ENCODE data around the gene PDE11A. TPM values are rescaled to one million over a fixed set of nuclear protein-coding genes. Genes with fewer than 3 reads are reported as not detected.

PDE11A gene
- total RNA-seq, 4 donors from 2014 or later, result 0.37 to 1.2 (median 1.1) TPM; not detected in 1

DNA sequence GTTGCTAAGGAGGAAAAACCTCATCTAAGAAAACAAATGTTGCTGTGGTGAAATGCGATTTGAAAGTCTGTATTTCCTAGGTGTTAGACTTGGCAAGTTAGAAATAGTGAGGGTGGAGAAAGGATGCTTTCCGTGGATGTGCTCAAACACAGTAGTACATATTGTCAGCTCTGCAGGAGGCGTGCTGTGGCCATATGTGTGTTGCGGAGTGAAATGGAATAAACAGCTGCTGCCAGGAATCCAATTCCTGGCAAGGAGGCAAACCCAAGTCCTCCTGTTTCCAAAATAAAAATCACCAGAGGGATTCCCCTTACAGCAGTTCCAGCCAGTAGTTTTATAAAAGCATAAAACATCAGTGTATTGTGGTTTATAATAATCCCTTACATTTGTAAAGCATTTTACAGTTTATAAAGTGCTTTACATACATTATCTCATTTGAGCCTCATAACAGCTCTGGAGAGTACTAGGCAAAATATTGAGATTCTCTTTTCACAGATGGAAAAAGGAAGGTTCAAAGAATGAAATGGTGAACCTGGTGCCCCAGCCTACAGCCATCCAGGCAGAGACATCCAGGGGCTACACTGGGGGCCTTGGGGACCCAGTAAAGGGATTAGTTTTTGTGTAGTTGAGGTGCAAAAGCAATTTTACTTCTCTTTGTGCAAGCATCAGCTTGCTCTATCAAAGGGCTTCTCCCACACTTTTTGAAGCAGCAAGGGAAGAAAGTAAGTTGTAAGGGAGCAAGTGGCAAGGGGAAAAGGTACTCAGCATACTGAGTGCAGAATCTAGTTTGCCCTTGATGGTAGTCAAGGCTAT, 474.0 kb downstream of the PDE11A start:
- in situ Hi-C loops (cut with MboI; ENCODE audit: low pct_ligation_motif_present in 1 of 4, low pct_unique_long_range_greater_than_20kb in 1 of 4, low sequenced_read_pairs in 3 of 4), result no loop called here
- Histone ChIP-seq H3K27me3 (no peaks in the 10 kb centered on the region), H3K4me1 (peaks cover 5 to 35% (median 14%) of the 10 kb centered on the region in 4 donors), H3K27ac (peak overlapping the region in 3 of 4 donors; percentile 20 to 62 (median 49)), H3K9me3 (no peaks in the 10 kb centered on the region), H3K4me3 (no peak overlapping the region), H3K36me3 (no peaks in the 10 kb centered on the region)
- 54 to 77% methylated on average over 4 of the region's 4 CpGs for WGBS, 2 donors (ENCODE audit: low coverage in 1 of 2)
- TF ChIP-seq POLR2AphosphoS5 (IDR thresholded peaks at IDR 0.05), result peak in 1 of 3 donors; percentile 16
- TF ChIP-seq, protein P1, sequence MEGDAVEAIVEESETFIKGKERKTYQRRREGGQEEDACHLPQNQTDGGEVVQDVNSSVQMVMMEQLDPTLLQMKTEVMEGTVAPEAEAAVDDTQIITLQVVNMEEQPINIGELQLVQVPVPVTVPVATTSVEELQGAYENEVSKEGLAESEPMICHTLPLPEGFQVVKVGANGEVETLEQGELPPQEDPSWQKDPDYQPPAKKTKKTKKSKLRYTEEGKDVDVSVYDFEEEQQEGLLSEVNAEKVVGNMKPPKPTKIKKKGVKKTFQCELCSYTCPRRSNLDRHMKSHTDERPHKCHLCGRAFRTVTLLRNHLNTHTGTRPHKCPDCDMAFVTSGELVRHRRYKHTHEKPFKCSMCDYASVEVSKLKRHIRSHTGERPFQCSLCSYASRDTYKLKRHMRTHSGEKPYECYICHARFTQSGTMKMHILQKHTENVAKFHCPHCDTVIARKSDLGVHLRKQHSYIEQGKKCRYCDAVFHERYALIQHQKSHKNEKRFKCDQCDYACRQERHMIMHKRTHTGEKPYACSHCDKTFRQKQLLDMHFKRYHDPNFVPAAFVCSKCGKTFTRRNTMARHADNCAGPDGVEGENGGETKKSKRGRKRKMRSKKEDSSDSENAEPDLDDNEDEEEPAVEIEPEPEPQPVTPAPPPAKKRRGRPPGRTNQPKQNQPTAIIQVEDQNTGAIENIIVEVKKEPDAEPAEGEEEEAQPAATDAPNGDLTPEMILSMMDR (IDR thresholded peaks at IDR 0.05), result no peak
- intact Hi-C loops (cut with DNase I; ENCODE audit: low total_unique reads), result no loop called here
- no peak for DNase-seq

DNA sequence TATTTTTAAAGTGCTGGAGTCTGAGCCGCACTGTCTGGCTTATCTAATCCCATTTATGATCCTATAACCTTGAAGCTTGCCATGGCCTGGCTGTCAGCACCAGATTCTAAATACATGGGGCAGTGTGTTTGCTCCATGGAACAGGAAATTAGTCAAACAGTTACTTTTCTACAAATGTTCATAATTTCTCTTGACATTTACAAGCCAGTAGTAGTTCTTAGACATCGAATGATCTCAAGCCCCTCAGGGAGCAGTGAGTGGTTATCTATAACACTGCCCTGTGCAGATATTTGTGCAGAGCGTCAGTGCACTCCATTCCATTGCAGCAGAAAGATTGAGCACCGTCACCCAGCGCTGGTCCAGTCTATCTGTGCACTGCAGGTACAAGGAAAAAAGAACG, 474.8 kb downstream of the PDE11A start:
- no peaks in the 10 kb centered on the region for H3K9me3 ChIP-seq
- H3K27me3 ChIP-seq, result no peaks in the 10 kb centered on the region
- peaks cover 5 to 27% (median 11%) of the 10 kb centered on the region in 4 donors for H3K4me1 ChIP-seq
- TF ChIP-seq POLR2A (IDR thresholded peaks at IDR 0.05) (no peak), EP300 (IDR thresholded peaks at IDR 0.05; ENCODE audit: low read depth) (no peak), POLR2AphosphoS5 (IDR thresholded peaks at IDR 0.05) (no peak)
- TF ChIP-seq, protein P1 (IDR thresholded peaks at IDR 0.05), result no peak
- H3K27ac ChIP-seq, result peak overlapping the region in 3 of 4 donors; percentile 20 to 62 (median 49)
- in situ Hi-C loops (cut with MboI; ENCODE audit: low pct_ligation_motif_present in 1 of 4, low pct_unique_long_range_greater_than_20kb in 1 of 4, low sequenced_read_pairs in 3 of 4) (no loop called here), intact Hi-C loops (cut with DNase I; ENCODE audit: low total_unique reads) (no loop called here)
- no peak for DNase-seq
- no peaks in the 10 kb centered on the region for H3K36me3 ChIP-seq
- 35 to 62% methylated on average over 4 to 6 of the region's 6 CpGs for WGBS, 2 donors (ENCODE audit: low coverage in 1 of 2)
- no peak overlapping the region for H3K4me3 ChIP-seq

DNA sequence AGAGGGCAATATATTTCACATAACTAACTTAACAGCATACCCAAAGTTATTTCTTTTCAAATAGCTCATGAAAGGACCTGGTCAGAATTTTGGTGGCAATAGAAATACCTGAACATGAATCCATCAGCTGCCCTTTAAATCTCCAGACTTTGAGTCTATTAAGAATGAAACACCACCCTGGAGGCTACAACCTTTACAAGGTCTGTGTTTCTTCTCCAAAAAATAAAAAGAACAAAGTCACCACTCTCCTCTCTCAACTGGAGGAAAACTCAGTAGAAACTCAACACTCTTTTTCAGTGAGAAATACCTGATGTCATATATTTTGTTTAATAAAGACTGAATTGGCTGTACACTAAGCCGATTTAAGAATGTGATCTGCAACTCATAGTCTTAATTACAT, 475.7 kb downstream of the PDE11A start:
- H3K27ac ChIP-seq, result peak overlapping the region in 1 of 4 donors; percentile 62
- in situ Hi-C loops (cut with MboI; ENCODE audit: low pct_ligation_motif_present in 1 of 4, low pct_unique_long_range_greater_than_20kb in 1 of 4, low sequenced_read_pairs in 3 of 4) (no loop called here), intact Hi-C loops (cut with DNase I; ENCODE audit: low total_unique reads) (no loop called here)
- no peak for DNase-seq
- no peaks in the 10 kb centered on the region for H3K27me3 ChIP-seq
- H3K4me3 ChIP-seq, result no peak overlapping the region
- H3K9me3 ChIP-seq, result no peaks in the 10 kb centered on the region
- peaks cover 5 to 19% (median 11%) of the 10 kb centered on the region in 4 donors for H3K4me1 ChIP-seq
- H3K36me3 ChIP-seq, result no peaks in the 10 kb centered on the region
- 89% methylated on average over 1 of the region's 1 CpG; no CpG with 5 or more reads in 1 of the 2 donors for whole genome bisulfite sequencing, 2 donors (ENCODE audit: low coverage in 1 of 2)
- no peak for TF ChIP-seq POLR2AphosphoS5 (IDR thresholded peaks at IDR 0.05)
- no peak for TF ChIP-seq EP300 (IDR thresholded peaks at IDR 0.05; ENCODE audit: low read depth)
- no peak for TF ChIP-seq POLR2A (IDR thresholded peaks at IDR 0.05)
- TF ChIP-seq, protein P1 (IDR thresholded peaks at IDR 0.05), result no peak

DNA sequence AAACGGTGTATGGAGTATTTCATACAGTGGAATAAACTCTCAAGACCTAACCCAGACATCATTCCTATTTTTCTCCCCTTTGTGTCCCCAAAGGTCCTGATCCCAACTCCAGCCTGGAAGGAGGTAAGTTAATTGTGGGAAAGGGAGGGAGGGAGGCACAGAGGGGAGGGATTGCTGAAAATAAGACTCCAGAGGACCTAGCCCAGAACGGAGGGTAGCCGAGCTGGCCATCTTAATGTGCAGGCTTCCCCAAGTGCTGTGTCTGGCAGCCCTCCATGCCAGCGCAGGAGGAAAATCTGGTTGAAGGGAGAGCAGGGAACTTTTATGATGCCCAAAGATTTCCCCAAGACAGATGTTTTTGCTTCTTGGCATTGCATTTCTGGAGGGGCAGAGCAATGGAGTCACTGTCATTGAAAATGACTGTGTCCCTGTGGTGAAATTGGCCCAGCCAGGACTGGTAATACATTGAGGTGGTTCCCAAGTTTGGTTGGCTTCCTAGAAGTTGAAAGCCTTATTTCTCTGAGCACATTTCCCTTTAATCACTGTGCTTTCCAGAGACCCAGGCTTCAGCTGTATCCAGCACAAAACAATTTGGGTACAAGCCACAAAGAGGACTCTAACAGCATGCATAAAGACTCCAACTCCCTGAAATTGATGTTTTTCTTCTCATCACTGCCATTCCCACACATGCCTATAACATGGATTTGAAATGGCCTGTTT, 477.3 kb downstream of the PDE11A start:
- Histone ChIP-seq H3K27me3 (no peaks in the 10 kb centered on the region), H3K27ac (no peak overlapping the region), H3K4me3 (no peak overlapping the region), H3K36me3 (no peaks in the 10 kb centered on the region), H3K4me1 (peaks cover 5 to 19% (median 11%) of the 10 kb centered on the region in 4 donors), H3K9me3 (no peaks in the 10 kb centered on the region)
- intact Hi-C loops (cut with DNase I; ENCODE audit: low total_unique reads), result no loop called here
- WGBS, 2 donors (ENCODE audit: low coverage in 1 of 2), result 73 to 92% methylated on average over 1 to 4 of the region's 4 CpGs
- in situ Hi-C loops (cut with MboI; ENCODE audit: low pct_ligation_motif_present in 1 of 4, low pct_unique_long_range_greater_than_20kb in 1 of 4, low sequenced_read_pairs in 3 of 4), result no loop called here
- no peak for DNase-seq
- TF ChIP-seq POLR2A (IDR thresholded peaks at IDR 0.05) (no peak), POLR2AphosphoS5 (IDR thresholded peaks at IDR 0.05) (no peak), EP300 (IDR thresholded peaks at IDR 0.05; ENCODE audit: low read depth) (no peak)
- TF ChIP-seq, protein P1 (IDR thresholded peaks at IDR 0.05), result no peak

Measured in transverse colon (tissue), 4 donors.